NB4 (cell line): ENCODE measurements around the gene GLDN.

Experiments used
- DNase-seq: peaks from one replicate; pipeline ENCODE4 v3.0.0; 2010; ENCODE audit warnings: low read depth
- H3K4me3 ChIP-seq: one replicate; pipeline ENCODE4 v1.5.1; 2011; ENCODE audit warnings: mild to moderate bottlenecking, low read depth, low read length, moderate library complexity
- MYC ChIP-seq: IDR thresholded peaks from 2 replicates; pipeline ENCODE4 v1.6.1; 2011; ENCODE audit warnings: low read depth, low read length
- POLR2A ChIP-seq: IDR thresholded peaks from 2 replicates; pipeline ENCODE4 v1.6.1; 2011; ENCODE audit warnings: mild to moderate bottlenecking; ENCODE audit not compliant: insufficient read length; ENCODE audit errors: extremely low read depth
- TF ChIP-seq, protein P1 (sequence below): IDR thresholded peaks from one replicate; pipeline ENCODE4 v1.5.1; 2012; ENCODE audit warnings: low read depth, low read length
- TF ChIP-seq, protein P2 (sequence below): IDR thresholded peaks from 2 replicates; pipeline ENCODE4 v1.6.1; 2011; ENCODE audit warnings: low read depth, low read length

The GLDN gene

DNA sequence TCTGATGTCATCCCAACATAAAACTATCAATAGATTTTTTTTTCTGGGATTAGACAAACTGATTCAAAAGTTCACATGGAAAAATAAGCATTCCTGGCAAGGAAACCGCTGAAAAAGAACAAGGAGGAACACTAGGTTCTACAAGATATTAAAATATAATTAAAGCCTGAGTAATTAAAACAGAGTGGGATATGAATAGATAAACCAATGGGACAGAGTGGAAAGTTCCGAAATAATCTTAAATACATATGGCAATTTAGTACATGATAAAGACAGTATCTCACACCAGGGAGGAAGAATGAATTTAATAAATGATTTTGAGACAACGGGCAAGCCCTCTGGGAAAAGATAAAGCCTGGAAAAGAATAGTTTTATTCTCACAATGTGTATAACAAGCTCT, 4.7 kb downstream of the GLDN start:
- TF ChIP-seq, protein P1, sequence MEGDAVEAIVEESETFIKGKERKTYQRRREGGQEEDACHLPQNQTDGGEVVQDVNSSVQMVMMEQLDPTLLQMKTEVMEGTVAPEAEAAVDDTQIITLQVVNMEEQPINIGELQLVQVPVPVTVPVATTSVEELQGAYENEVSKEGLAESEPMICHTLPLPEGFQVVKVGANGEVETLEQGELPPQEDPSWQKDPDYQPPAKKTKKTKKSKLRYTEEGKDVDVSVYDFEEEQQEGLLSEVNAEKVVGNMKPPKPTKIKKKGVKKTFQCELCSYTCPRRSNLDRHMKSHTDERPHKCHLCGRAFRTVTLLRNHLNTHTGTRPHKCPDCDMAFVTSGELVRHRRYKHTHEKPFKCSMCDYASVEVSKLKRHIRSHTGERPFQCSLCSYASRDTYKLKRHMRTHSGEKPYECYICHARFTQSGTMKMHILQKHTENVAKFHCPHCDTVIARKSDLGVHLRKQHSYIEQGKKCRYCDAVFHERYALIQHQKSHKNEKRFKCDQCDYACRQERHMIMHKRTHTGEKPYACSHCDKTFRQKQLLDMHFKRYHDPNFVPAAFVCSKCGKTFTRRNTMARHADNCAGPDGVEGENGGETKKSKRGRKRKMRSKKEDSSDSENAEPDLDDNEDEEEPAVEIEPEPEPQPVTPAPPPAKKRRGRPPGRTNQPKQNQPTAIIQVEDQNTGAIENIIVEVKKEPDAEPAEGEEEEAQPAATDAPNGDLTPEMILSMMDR: no peak
- TF ChIP-seq POLR2A (no peak), MYC (no peak)
- TF ChIP-seq, protein P2, sequence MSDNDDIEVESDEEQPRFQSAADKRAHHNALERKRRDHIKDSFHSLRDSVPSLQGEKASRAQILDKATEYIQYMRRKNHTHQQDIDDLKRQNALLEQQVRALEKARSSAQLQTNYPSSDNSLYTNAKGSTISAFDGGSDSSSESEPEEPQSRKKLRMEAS: no peak
- no peak overlapping the region for H3K4me3 ChIP-seq
- no peak for DNase-seq

DNA sequence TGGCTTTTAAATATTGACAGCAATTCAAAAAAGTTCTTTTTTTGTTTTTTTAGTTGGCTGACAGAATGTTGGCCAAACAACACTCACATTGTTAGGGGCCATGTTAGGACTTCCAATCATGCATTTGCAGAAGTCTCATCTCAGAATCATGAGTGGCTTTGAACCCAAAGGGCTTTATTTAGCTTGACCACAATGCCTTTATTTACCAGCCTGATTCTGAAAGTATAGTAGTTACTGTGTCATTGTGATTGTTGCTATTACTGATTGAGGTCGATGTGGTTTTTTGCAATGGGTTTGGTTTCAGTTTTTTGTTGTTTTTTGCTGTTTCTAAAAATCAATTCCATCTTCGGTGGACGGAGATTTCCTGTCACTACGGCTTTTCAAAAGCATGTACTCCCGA, 7.2 kb downstream of the GLDN start:
- TF ChIP-seq MYC (no peak), POLR2A (no peak)
- TF ChIP-seq, protein P1: no peak
- TF ChIP-seq, protein P2: no peak
- H3K4me3 ChIP-seq: no peak overlapping the region
- DNase-seq: no peak

DNA sequence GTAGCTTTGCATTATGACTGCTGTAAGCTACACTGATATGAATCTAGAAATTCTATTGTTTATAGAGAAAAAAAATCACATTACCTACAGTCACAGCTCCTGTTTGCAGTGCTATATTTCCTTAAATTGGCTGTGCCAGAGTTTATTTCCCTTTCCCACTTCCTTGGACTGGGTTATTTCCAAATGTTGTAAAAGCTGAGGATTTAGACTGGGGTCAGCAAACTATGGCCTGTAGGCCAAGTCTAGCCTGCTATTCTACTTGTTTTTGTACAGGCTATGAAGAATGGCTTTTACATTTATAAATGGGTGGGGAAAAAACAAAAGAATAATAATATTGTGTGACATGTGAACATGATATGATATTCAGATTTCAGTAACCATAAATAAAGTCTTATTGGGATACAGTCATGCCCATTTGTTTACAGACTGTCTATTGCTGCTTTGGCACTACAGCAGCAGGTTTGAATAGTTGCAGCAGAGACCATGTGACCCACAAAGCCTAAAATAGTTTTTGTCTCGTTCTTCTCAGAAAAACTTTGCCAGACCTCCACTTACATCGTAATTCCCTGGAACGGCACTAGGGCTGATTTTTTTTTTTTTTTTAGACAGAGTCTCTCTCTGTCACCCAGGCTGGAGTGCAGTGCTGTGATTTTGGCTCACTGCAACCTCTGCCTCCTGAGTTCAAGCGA, 7.8 kb downstream of the GLDN start:
- H3K4me3 ChIP-seq: no peak overlapping the region
- DNase-seq: no peak
- TF ChIP-seq POLR2A (no peak), MYC (no peak)
- TF ChIP-seq, protein P2: no peak
- TF ChIP-seq, protein P1: no peak

DNA sequence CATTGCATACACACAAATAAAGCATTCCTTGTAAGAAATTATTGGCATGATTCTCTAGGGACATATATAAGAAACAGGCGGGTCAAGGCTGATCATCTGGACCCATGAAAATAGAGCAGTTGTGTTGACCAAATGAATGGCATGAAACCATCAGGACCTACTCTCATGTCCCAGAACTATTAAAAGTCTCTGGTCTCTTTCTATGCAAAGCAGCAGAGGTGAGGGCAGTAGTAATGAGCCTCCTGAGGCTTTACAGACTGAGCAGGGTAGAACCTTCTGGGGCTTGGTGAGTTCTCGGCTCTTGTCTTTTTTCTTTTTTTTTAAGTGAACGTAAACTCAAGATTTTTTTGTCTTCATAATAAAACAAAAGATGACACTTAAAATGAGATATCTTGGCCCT, 9.3 kb downstream of the GLDN start:
- no peak overlapping the region for H3K4me3 ChIP-seq
- no peak for DNase-seq
- TF ChIP-seq, protein P2: no peak
- TF ChIP-seq MYC (no peak), POLR2A (no peak)
- TF ChIP-seq, protein P1: no peak

DNA sequence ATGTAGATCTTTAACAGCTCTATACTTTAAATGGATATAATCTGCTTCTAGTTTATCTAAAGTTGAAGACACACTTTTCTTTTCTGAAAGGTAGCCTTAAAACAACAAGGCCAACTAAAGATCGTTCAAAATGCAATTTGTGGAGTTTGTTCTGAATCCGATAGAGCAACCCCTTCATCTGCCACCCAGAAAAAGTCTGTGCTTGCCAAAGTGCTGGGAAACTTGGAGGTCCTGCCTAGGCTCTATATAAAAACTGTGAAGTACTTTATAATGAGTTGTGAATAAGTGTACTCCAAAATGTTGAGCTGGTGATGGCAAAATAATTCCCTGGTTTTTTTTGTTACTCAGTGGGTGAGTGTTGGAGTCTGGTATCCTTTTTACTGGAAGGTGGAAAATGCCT, 12.5 kb downstream of the GLDN start:
- TF ChIP-seq MYC: no peak
- TF ChIP-seq, protein P1: no peak
- TF ChIP-seq, protein P2: no peak
- no peak overlapping the region for H3K4me3 ChIP-seq
- no peak for DNase-seq

DNA sequence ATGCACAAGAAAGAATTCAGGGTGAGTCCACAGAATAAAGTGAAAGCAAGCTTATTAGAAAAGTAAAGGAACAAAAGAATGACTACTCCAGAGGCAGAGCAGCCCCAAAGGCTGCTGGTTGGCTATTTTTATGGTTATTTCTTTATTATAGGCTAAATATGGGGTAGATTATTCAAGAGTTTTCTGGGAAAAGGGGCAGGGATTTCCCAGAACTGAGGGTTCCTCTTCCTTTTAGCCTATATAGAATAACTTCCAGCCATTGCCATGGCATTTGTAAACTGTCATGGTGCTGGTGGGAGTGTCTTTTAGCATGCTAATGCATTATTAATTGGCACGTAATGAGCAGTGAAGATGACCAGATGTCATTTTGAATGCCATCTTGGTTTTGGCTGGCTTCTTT, 13.6 kb downstream of the GLDN start:
- no peak for DNase-seq
- TF ChIP-seq POLR2A: no peak
- no peak for TF ChIP-seq MYC
- TF ChIP-seq, protein P1: no peak
- TF ChIP-seq, protein P2: no peak

More for the DNA sequence above, 13.6 kb downstream of the GLDN start:
- H3K4me3 ChIP-seq: no peak overlapping the region
